GM19238 (cell line): ENCODE results near the gene SCD5.

Experiments
- DNase-seq: peaks from one replicate; pipeline ENCODE4 v3.0.0; 2011; ENCODE audit warnings: low spot score; ENCODE audit not compliant: insufficient read length

Gene SCD5

GRCh38 chr4:82694892-82695291 lies 103.7 kb downstream of the SCD5 start:
- DNase-seq, result no peak

DNA sequence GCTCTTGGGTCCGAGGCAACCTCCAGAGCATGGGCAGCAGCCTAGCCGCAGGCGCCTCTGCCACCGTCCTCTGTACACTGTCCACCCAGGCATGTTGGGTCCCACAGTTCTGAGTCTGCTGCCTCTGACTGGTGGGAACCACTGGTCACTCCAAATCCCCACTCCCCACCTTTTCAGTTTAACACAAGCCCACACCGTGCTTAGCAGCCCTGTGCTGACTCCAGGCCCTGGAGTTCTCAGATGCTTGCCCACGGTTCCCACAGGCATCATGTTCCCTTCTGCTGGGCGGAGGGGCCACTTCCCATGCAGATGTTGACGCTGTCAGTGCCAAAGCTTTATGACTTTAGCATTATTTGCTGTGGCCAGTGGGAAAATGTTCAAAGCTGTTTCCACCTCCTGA lies 104.5 kb downstream of the SCD5 start:
- DNase-seq, result no peak

DNA sequence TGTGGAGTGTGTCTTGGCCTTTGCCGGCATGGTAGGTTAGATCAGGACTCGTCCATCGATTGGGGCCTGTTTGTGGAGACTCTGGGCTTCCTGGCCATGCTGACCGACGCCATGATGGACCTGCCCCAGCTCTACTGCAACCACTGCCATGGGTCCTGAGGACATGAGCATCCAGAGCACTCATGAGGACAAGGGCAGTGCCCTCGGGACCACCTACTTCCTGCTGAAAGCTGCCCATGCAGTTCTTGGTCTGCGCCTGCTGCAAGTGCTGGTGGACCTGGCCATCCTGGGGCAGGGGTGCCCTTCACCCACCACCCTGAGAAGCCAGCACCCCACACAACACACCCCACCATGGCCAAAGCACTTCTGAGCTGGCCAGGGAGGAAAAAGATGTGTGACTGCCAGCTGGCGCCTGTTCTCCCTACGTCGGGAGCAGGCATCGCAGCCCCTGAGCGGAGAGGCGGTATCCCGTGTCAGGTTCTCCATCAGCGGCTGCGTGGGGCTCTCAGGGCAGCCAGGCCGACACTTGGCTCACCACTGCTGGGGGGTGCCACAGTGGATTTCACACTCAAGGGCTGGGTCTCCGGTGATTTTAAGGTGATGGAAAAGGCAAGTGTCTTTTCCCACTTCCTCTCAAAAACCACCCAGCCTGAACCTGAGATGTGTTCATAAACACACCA lies 106.4 kb downstream of the SCD5 start:
- no peak for DNase-seq

DNA sequence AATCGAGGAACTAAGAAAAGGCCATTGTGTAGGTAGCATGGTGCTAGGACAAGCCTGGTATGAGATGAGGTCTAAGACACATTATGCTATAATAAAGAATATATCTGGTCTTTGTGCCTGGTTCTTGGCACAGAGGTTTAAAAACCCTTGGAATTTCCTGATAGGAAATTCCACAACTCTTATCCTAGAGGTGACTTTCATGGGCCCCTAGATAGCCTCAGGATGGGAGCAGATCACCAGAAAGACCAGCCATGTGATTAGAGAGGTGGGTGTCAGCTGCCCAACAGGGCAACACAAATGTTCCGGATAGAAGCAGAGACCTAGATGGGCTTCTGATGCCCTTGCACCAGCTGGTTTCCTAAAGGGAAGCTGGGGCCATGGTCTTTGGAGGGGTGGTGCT lies 107.2 kb downstream of the SCD5 start:
- DNase-seq, result no peak

GRCh38 chr4:82688091-82688795 lies 110.4 kb downstream of the SCD5 start:
- no peak for DNase-seq

DNA sequence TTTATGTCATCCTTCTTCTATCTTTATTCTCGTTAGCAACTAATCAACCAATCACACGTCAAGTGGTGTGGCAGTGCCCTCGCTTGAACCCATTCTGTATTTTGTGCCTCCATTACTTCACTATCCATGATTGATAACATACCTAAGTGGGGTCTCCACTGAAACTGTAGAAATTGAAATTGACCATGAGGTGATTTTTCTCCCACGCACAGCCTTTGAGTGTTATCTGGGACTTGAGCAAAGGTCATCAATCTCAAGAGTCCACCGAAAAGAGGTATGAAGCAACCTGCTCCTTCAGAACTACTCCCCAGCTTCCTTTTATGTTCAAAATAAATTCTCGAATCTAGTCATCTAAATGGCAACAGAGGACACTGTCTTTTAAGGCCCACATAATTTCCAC lies 111.1 kb downstream of the SCD5 start:
- DNase-seq, result no peak

DNA sequence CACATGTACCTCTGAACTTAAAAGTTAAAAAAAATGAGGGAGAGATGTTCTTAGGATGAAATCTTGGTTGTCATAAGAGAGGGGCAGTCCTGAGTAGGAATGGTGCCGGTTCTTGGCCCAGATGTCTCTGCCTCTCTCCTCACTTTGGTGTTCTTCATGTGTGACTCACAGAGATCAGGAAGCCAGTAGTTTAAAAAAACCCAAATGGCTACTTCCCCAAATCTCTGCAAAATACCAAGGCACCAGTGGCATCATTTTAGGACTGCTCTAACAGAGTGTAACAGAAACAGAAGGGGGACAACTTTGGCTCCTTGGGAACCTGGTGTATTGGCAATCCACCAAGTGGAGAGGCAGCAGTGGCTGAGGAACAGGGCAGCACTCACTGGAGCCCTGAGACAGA lies 116.8 kb downstream of the SCD5 start:
- no peak for DNase-seq

DNA sequence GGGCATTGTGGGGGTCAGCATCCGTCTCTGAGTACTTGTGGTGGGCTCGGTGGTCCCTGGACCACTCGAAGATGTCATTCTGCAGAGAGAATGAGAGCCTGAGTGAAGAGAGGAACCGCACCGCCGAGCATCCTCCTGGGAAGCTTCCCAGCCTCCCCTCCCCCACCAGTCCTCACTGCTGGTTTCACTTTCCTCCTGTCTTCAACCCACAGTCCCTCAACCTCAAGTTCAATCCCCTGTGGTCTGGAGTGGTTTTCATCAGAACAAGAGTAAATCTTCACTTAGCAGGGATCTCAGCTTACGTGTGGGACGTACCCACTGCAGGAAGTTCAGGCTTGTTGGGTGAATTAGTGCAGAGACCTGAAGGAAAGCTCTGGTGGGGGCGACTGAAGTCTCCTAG lies 117.8 kb downstream of the SCD5 start:
- no peak for DNase-seq

DNA sequence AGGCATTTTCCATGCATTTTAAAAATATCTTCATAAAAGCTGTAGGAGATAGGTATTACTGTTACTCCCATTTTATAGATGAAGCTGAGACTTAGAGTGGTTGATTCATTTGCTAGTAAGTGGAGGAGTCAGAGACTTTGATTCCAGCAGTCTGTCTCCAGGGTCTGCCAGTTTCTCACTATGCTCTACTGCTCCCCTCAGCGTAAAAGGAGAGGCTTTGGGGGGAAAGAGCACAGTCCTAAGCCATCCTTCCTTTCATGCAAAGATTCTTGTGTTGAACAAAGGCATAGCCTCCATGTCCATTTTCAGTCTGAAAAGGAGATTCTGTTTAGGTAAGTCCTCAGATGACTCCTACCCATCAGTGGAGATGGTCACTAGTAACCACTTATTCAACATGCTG lies 119.1 kb downstream of the SCD5 start:
- DNase-seq, result no peak

GRCh38 chr4:82678051-82678450 lies 120.5 kb downstream of the SCD5 start:
- no peak for DNase-seq

- DNase-seq, result no peak
Observed at GRCh38 chr4:82677327-82677726, 121.3 kb downstream of the SCD5 start.

DNA sequence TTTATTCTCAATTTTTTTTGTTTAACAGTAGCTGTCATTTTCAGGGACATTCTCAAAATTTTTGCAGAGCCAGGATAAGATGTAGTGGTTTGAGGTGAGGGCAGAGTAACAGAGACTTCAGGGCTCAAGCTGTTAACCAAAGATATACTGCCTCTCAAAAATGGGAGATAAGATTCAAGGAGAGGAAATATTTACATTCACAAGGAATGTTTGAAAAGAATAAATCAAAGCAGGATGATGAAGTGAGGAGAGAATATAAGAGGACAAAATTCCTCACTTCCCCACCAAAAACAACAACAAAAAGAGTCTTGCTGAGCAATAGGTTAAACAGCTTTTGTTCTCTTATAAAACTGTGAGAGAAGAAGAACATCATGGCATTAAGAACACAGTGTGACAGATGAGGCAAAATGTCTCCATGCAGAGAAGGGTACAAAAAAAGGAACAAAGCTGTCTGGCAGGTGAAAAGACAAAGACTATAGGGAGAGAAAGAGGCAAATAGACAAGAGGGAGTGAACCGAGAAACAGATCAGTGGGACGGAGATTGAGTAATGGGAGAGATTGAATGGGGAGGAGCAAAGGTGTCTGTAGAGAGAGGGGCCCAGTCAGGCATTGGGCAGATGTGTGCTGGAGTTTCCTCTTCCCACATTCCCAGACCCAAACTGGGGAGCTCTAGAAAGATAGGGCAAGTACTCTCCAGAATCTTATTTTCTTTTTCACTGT lies 130.7 kb downstream of the SCD5 start:
- DNase-seq, result no peak

GRCh38 chr4:82666970-82667665 lies 131.5 kb downstream of the SCD5 start:
- DNase-seq, result no peak

DNA sequence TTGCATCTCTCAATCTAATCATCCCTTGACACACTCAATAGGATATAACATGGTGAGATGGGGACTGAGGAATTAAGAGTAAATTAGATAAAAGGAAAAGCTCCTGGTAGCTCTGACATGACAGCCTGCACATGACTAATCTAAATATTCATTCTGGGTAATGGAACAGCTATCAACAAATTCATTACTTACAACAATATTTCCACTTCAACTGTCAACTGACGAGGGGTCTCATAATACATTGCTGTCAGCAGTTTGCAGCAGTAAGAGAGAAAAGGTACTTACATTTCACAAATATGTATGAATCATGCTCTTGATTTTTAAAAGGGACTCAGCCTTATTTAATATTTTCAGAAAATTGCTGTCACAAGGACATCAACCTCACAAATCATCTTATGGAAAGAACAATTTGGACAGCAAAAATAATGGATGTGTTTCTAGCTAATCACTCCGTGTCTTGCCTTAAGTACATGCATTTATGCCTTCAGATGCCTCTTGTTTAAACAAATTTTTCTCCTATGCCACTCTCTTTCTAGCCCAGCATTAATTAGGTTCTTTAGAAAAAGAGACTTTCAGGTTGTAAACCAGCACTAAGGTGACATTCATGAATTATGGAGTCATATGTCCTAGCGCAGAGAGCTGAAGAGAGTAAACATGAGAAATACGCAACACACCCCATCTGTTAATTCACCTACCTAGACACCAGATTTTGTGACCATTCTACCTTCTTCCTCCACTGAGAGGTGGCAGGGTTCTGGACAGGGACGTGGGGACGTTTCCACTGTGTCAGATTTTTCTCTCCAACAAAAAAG lies 137.2 kb downstream of the SCD5 start:
- no peak for DNase-seq

DNA sequence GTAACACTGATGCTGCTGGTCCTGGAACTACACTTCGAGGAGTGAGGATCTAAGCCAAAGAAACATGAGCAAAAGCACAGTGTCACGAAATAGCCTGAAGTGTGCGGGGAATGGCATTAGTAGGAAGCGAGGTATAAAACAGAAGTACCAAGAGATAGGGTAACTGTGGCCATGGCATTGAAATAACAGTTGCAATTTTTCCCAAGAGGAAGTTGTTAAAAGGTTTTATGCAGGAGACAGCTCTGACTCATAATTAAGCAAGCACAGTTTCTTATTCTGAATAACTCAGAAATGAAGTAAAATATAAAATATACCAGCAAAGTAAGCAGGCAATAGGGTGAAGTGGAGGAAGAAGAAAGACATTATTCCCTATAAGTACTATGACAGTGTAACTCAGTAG lies 146.5 kb downstream of the SCD5 start:
- no peak for DNase-seq

DNA sequence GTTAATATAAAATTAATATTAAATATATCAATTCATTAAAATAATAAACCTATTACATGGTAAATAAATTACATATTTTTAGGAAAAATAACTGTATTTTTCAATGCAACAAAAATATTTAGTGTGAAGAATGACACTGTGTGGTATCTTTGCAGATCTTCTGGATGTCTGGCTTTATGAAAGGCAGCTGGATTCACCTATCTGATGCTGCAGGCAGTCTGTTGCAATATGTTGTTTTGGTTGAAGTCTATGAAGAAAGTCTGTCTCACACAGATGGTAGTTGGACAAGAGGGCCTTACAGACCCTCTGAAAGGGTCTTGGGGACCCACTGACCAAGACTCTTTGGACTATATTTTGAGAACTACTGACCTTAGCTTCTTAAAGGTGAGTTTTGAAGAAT lies 147.7 kb downstream of the SCD5 start:
- DNase-seq, result no peak

GRCh38 chr4:82648356-82648755 lies 150.2 kb downstream of the SCD5 start:
- no peak for DNase-seq

GRCh38 chr4:82645936-82646565 lies 152.5 kb downstream of the SCD5 start:
- DNase-seq, result no peak

DNA sequence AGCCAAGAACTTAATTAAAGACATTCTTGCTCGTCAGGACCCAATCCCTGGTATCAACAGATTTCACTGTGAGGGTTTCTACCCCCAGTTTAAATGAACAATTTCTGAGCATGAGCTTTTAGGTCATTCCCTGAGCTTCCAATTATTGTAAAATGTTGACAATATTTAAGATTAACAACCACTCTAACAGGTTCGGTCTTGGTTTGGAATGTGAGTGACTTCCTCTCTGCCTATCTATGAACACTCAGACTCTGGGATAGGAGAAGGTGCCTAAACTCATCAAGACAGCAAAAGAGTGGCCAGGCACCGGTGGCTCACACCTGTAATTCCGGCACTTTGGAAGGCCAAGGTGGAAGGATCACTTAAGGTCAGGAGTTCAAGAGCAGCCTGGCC lies 153.9 kb downstream of the SCD5 start:
- no peak for DNase-seq

DNA sequence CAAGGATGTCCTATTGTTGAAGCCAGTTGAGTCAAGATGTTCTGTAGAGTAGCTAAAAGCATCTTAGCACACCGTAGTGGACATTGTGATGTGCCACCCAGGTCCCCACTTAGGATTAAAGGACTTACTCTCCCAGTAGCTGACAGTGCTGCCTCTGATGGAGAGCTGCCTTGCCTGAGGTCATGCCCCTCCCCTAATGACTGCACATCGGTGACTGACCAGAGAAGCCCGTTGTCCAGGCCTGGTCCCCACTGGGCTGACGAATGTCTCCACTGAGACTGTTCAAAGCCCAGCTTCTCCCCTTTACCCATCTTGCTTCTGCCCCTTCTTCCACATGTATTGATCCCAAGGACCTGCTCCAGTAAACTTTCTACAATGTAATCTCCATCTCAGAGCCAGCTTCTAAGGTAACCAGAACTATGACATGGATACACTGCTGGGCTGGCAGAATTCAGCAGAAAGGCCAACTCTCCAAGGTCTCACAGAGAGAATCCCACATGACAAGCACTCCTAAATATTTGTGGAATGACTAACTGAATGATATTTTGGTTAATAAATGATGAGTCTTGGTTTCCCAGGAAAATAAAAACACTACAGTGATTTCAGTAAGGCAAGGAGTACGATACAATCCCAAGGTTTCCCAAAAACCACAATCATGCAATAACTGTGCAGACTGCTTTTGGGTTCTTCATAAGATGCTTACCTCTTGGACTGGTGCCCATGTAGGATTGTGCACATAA lies 154.4 kb downstream of the SCD5 start:
- no peak for DNase-seq
